ENCODE results near the gene NRM.
"Not testable (repeated sequence)": the region's sequence is repeated elsewhere in the genome, so short reads cannot be mapped to it uniquely, and the experiment has no call there.

The NRM gene

GRCh38 chr6:30730601-30731435, 40.0 kb upstream of the NRM start:
- peak overlapping the region; percentile 66 for H3K27ac ChIP-seq
- ChIA-PET POLR2A (ENCODE audit: low non-redundant PET) (interaction anchor here (0.7 to 1.0 kb wide), 2 partner anchors 11 to 237 kb away, joined by 4 to 18 read pairs; partner anchors contain the start of gene FLOT1), CTCF (interaction anchor here (0.6 to 2.3 kb wide), 34 partner anchors 8 to 732 kb away, joined by 3 to 27 read pairs (median 4); partner anchors contain the start of genes DHX16, FLOT1 and MRPS18B)
- TF ChIP-seq CTCF (conservative IDR thresholded peaks at IDR 0.05; ENCODE audit: low read depth): peak; percentile 88
- peak; percentile 90 for DNase-seq (ENCODE audit: low spot score)

GRCh38 chr6:30727920-30728553, 37.3 kb upstream of the NRM start:
- ChIA-PET CTCF (no interaction called here), POLR2A (ENCODE audit: low non-redundant PET) (interaction anchor here (0.6 kb wide), 1 partner anchor 102 kb away, joined by 4 read pairs; no protein-coding TSS in a partner anchor)
- peak overlapping the region; percentile 71 for H3K27ac ChIP-seq
- DNase-seq (ENCODE audit: low spot score): no peak
- no peak for TF ChIP-seq CTCF (conservative IDR thresholded peaks at IDR 0.05; ENCODE audit: low read depth)

- POLR2A ChIA-PET (ENCODE audit: low non-redundant PET): interaction anchor here (0.6 kb wide), 1 partner anchor 12 kb away, joined by 3 read pairs; no protein-coding TSS in a partner anchor
- CTCF ChIA-PET: interaction anchor here (0.6 to 1.4 kb wide), 5 partner anchors 29 to 384 kb away, joined by 3 to 6 read pairs (median 3); no protein-coding TSS in a partner anchor
- no peak for DNase-seq (ENCODE audit: low spot score)
- no peak for TF ChIP-seq CTCF (conservative IDR thresholded peaks at IDR 0.05; ENCODE audit: low read depth)
- H3K27ac ChIP-seq: peak overlapping the region; percentile 72
Observed at GRCh38 chr6:30726506-30727413, 36.0 kb upstream of the NRM start.

GRCh38 chr6:30725713-30726505, 35.1 kb upstream of the NRM start:
- peak overlapping the region; percentile 72 for H3K27ac ChIP-seq
- TF ChIP-seq CTCF (conservative IDR thresholded peaks at IDR 0.05; ENCODE audit: low read depth): no peak
- DNase-seq (ENCODE audit: low spot score): no peak
- ChIA-PET CTCF (interaction anchor here (0.6 to 1.4 kb wide), 5 partner anchors 9 to 385 kb away, joined by 3 to 6 read pairs (median 4); partner anchors contain the start of gene MDC1), POLR2A (ENCODE audit: low non-redundant PET) (no interaction called here)

GRCh38 chr6:30724906-30725667, 34.3 kb upstream of the NRM start:
- CTCF ChIA-PET: interaction anchor here (0.7 kb wide), 1 partner anchor 8 kb away, joined by 4 read pairs; the partner anchor contains the start of gene MDC1
- POLR2A ChIA-PET (ENCODE audit: low non-redundant PET): interaction anchor here (0.6 to 0.8 kb wide), 2 partner anchors 114 to 176 kb away, joined by 3 to 5 read pairs; no protein-coding TSS in a partner anchor
- no peak overlapping the region for H3K27ac ChIP-seq
- no peak for TF ChIP-seq CTCF (conservative IDR thresholded peaks at IDR 0.05; ENCODE audit: low read depth)
- no peak for DNase-seq (ENCODE audit: low spot score)

GRCh38 chr6:30723843-30724741, 33.3 kb upstream of the NRM start:
- not testable (repeated sequence) for DNase-seq (ENCODE audit: low spot score)
- CTCF ChIA-PET: interaction anchor here (1.0 to 3.3 kb wide), 2 partner anchors 37 to 44 kb away, joined by 6 to 31 read pairs; no protein-coding TSS in a partner anchor
- peak overlapping the region; percentile 71 for H3K27ac ChIP-seq
- POLR2A ChIA-PET (ENCODE audit: low non-redundant PET): interaction anchor here (0.6 to 0.8 kb wide), 2 partner anchors 115 to 175 kb away, joined by 3 to 5 read pairs; no protein-coding TSS in a partner anchor

- H3K27ac ChIP-seq: peak overlapping the region; percentile 71
- DNase-seq (ENCODE audit: low spot score); POLR2A ChIA-PET (ENCODE audit: low non-redundant PET): not testable (repeated sequence)
- CTCF ChIA-PET: interaction anchor here (0.6 to 3.3 kb wide), 12 partner anchors 7 to 186 kb away, joined by 3 to 31 read pairs (median 4); no protein-coding TSS in a partner anchor
Observed at GRCh38 chr6:30723159-30723842, 32.5 kb upstream of the NRM start.
